MM.1S (cell line): Measurements from ENCODE around the gene UBN1.

Experiments
- DNase-seq: peaks from one replicate; pipeline ENCODE4 v3.0.0-alpha.2; 2015
- H2AFZ ChIP-seq: fragments of 300-600 bp; sonication (generic); 2 replicates; pipeline ENCODE4 v1.6.0; 2016; ENCODE audit warnings: antibody characterized with exemption, low read length
- H3F3A ChIP-seq: fragments of 300-600 bp; sonication (generic); 2 replicates; pipeline ENCODE4 v1.6.1; 2016; ENCODE audit warnings: mild to moderate bottlenecking, antibody characterized with exemption, low read length, moderate library complexity, mixed read lengths; ENCODE audit not compliant: insufficient read depth
- H3K27ac ChIP-seq: fragments of 300-600 bp; sonication (generic); 2 replicates; pipeline ENCODE4 v1.5.1; 2016; ENCODE audit warnings: mild to moderate bottlenecking, low read length
- H3K27me3 ChIP-seq: fragments of 300-600 bp; sonication (generic); replicated peaks from 2 replicates; pipeline ENCODE4 v1.6.0; 2016; ENCODE audit warnings: low read length; ENCODE audit not compliant: insufficient read depth
- H3K36me3 ChIP-seq: fragments of 300-600 bp; sonication (generic); replicated peaks from 2 replicates; pipeline ENCODE4 v1.6.1; 2016; ENCODE audit warnings: mild to moderate bottlenecking, low read length, mixed read lengths; ENCODE audit not compliant: insufficient read depth
- H3K4me1 ChIP-seq: fragments of 300-600 bp; sonication (generic); 2 replicates; pipeline ENCODE4 v1.6.1; 2016; ENCODE audit warnings: low read length, mixed read lengths
- H3K4me2 ChIP-seq: fragments of 300-600 bp; sonication (generic); 2 replicates; pipeline ENCODE4 v1.6.0; 2016; ENCODE audit warnings: low read depth, low read length
- H3K4me3 ChIP-seq: fragments of 300-600 bp; sonication (generic); 2 replicates; pipeline ENCODE4 v1.5.1; 2016; ENCODE audit warnings: low read length, mixed read lengths
- H3K79me2 ChIP-seq: fragments of 300-600 bp; sonication (generic); 2 replicates; pipeline ENCODE4 v1.6.1; 2016; ENCODE audit warnings: mixed run types, low read length, mixed read lengths
- H3K9ac ChIP-seq: fragments of 300-600 bp; sonication (generic); 2 replicates; pipeline ENCODE4 v1.6.1; 2016; ENCODE audit warnings: low read length, mixed read lengths
- H3K9me2 ChIP-seq: fragments of 300-600 bp; sonication (generic); replicated peaks from 2 replicates; pipeline ENCODE4 v1.6.1; 2016; ENCODE audit warnings: mild to moderate bottlenecking, low read length, mixed read lengths; ENCODE audit not compliant: insufficient read depth
- H3K9me3 ChIP-seq: fragments of 300-600 bp; sonication (generic); replicated peaks from 2 replicates; pipeline ENCODE4 v1.6.1; 2016; ENCODE audit warnings: mild to moderate bottlenecking, low read length, mixed read lengths; ENCODE audit not compliant: insufficient read depth
- H4K20me1 ChIP-seq: fragments of 300-600 bp; sonication (generic); 2 replicates; pipeline ENCODE4 v1.6.1; 2016; ENCODE audit warnings: mild to moderate bottlenecking, low read length, moderate library complexity, mixed read lengths; ENCODE audit not compliant: insufficient read depth
- EZH2 ChIP-seq: fragments of 300-600 bp; sonication (generic); optimal IDR thresholded peaks from 2 replicates; pipeline ENCODE3; 2017; ENCODE audit warnings: low read depth, mild to moderate bottlenecking, antibody characterized with exemption, low read length, mixed read lengths
- EZH2phosphoT487 ChIP-seq: fragments of 300-600 bp; sonication (generic); IDR thresholded peaks from 2 replicates; pipeline ENCODE4 v1.6.1; 2018; ENCODE audit warnings: antibody characterized with exemption, low read length
- TF ChIP-seq, protein P1 (sequence below): fragments of 300-600 bp; sonication (generic); IDR thresholded peaks from 2 replicates; pipeline ENCODE4 v1.5.1; 2016; ENCODE audit warnings: antibody characterized with exemption, low read length, mixed read lengths

The UBN1 gene

DNA sequence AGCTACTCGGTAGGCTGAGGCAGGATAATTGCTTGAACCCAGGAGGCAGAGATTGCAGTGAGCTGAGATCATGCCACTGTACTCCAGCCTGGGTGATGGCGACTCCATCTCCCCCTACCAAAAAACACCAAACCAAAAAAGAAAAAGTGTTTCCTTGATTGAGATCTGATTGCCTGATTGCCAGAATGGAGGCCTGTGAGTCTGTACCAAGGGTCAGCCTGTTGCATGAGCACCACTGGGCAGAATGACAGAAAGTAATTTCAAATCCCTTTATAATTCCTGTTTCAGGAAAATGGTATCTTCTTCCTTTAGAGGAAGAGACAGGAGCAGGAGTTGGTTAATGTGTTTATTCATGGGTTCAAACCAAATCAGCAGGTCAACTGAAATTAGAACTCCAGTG lies 8.5 kb downstream of the UBN1 start:
- Histone ChIP-seq H3K9me2 (no peaks in the 10 kb centered on the region), H3K4me2 (no peak overlapping the region), H4K20me1 (peaks cover 6% of the 10 kb centered on the region; the same call in 1 of the 2 replicates), H2AFZ (no peak overlapping the region), H3K4me3 (no peak overlapping the region), H3K79me2 (peaks cover 45% of the 10 kb centered on the region), H3K4me1 (no peaks in the 10 kb centered on the region), H3K9me3 (no peaks in the 10 kb centered on the region), H3K9ac (no peak overlapping the region), H3F3A (no peaks in the 10 kb centered on the region; the same call in 1 of the 2 replicates), H3K27ac (no peak overlapping the region), H3K36me3 (peaks cover 24% of the 10 kb centered on the region; the same call in 1 of the 2 replicates), H3K27me3 (no peaks in the 10 kb centered on the region)
- TF ChIP-seq EZH2 = no peak
- TF ChIP-seq EZH2phosphoT487 = no peak
- TF ChIP-seq, protein P1, sequence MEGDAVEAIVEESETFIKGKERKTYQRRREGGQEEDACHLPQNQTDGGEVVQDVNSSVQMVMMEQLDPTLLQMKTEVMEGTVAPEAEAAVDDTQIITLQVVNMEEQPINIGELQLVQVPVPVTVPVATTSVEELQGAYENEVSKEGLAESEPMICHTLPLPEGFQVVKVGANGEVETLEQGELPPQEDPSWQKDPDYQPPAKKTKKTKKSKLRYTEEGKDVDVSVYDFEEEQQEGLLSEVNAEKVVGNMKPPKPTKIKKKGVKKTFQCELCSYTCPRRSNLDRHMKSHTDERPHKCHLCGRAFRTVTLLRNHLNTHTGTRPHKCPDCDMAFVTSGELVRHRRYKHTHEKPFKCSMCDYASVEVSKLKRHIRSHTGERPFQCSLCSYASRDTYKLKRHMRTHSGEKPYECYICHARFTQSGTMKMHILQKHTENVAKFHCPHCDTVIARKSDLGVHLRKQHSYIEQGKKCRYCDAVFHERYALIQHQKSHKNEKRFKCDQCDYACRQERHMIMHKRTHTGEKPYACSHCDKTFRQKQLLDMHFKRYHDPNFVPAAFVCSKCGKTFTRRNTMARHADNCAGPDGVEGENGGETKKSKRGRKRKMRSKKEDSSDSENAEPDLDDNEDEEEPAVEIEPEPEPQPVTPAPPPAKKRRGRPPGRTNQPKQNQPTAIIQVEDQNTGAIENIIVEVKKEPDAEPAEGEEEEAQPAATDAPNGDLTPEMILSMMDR = no peak
- no peak for DNase-seq

DNA sequence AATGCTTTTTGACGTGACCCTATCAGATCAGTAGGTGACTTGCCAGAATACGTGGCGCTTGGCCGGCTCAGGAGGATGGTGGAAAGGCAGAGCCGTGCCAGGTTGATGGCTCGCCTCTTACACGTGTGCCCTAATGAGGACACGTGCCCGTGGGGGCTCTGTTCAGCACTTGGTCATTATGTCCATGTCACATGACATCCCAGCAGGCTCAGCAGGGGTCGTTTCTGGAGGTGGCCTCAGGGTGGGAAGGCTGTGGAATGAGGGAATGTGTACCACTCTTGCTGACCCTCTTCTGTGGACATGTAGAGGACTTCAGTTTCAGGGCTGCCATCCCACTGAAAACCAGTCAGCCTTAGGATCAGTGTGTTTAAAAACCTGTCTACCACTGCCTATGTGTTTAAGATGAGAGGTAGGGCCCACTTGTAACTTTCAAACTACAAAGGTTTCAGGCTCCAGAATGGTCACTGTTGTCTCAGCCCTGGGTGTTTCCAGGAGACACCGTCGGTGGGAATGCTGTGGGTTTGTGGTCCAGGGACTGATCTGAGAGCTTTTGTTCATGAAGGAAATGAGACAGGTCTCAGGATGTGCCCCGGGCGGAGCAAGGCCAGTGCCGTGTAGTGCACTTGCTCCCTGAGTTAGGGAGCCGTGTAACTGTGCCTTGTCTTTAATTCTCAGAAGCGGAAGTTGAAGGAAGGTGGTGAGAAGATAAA lies 12.1 kb downstream of the UBN1 start:
- peaks cover 29% of the 10 kb centered on the region; the same call in 1 of the 2 replicates for H3K36me3 ChIP-seq
- no peak for DNase-seq
- no peak overlapping the region for H3K9ac ChIP-seq
- H3K27ac ChIP-seq = no peak overlapping the region
- H4K20me1 ChIP-seq = 0 out of 2 replicates have a peak, but pooled peaks cover 4% of the 10 kb centered on the region
- H3K79me2 ChIP-seq = peaks cover 48% of the 10 kb centered on the region
- H3K27me3 ChIP-seq = no peaks in the 10 kb centered on the region
- H3F3A ChIP-seq = no peaks in the 10 kb centered on the region
- H3K9me2 ChIP-seq = no peaks in the 10 kb centered on the region
- no peaks in the 10 kb centered on the region for H3K4me1 ChIP-seq
- H3K9me3 ChIP-seq = no peaks in the 10 kb centered on the region
- TF ChIP-seq, protein P1 = no peak
- TF ChIP-seq EZH2phosphoT487 (no peak), EZH2 (no peak)
- no peak overlapping the region for H2AFZ ChIP-seq
- no peak overlapping the region for H3K4me2 ChIP-seq
- H3K4me3 ChIP-seq = no peak overlapping the region

DNA sequence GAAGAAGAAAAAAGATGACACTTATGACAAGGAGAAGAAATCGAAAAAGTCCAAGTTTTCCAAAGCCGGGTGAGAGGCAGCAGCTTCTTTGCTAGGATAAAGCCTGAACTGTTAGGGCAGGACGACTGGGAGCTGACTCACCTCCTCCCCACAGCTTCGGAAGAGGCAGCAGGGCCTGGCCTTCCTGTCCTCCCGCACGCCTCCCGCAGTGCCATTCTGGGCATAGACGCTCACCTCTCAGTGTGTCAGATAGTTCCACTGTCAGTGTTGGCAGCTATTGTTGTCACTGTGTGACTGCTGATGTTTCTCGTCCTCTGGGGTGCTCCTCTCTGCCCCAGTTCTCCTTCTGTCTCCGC lies 12.6 kb downstream of the UBN1 start:
- TF ChIP-seq, protein P1 = no peak
- TF ChIP-seq EZH2 (no peak), EZH2phosphoT487 (no peak)
- Histone ChIP-seq H4K20me1 (0 out of 2 replicates have a peak, but pooled peaks cover 4% of the 10 kb centered on the region), H3K27me3 (no peaks in the 10 kb centered on the region), H3K79me2 (peaks cover 52% of the 10 kb centered on the region), H3K4me3 (no peak overlapping the region), H3K9me2 (no peaks in the 10 kb centered on the region), H3K36me3 (peaks cover 29% of the 10 kb centered on the region; the same call in 1 of the 2 replicates), H3K9ac (no peak overlapping the region), H2AFZ (no peak overlapping the region), H3K9me3 (no peaks in the 10 kb centered on the region), H3K4me1 (no peaks in the 10 kb centered on the region), H3K27ac (no peak overlapping the region), H3K4me2 (no peak overlapping the region), H3F3A (no peaks in the 10 kb centered on the region)
- DNase-seq = no peak
